HG03575 (cell line): ENCODE data around the gene COL20A1.
"Not testable (repeated sequence)": the region's sequence is repeated elsewhere in the genome, so short reads cannot be mapped to it uniquely, and the experiment has no call there.

Source experiments
- ATAC-seq: cut with Tn5 transposase; IDR thresholded peaks from one replicate; pipeline ENCODE4 v1.9.1; 2021; ENCODE audit not compliant: unreplicated experiment, insufficient number of reproducible peaks, low FRiP score; ENCODE audit errors: extremely low read depth

The COL20A1 gene

GRCh38 chr20:63292904-63293303 lies at the start of gene COL20A1:
Gene COL20A1, plus strand, starts transcription at chr20:63293186. Its CDS starts 1,922 bp downstream, at chr20:63295108.
- ATAC-seq = no peak

DNA sequence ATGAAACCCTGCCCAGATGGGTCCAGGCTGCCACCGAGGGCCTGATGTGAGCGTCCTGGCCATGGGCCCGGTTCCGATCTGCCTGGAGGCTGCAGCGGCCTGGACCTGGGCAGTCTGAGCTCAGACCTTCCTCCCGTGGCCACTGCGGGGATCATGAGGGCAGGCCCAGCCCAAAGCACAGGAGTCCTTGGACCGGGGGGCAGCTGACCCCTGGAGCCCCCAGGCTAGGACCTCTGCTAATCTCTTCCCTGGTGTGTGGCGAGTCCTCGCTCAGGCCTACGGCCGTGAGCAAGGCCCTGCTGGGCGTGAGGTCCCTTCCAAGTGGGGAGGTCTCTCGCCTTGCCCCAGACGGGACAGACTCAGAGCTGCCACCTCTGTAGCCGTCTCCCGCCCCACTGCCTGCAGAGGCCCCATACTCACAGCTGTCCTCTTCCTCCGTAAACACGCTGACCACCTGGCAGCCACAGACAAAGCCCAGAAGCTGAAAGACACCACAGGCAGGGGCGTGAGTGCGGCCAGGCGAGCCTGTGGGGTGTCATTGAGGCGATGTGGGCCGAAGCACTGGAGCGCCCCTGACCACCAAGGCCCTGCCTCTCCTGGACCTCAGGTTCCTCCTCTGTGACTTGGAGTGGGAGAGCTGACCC lies 49.3 kb upstream of the COL20A1 start:
- no peak for ATAC-seq

- no peak for ATAC-seq
Measured at GRCh38 chr20:63244468-63244867, 48.5 kb upstream of the COL20A1 start.

DNA sequence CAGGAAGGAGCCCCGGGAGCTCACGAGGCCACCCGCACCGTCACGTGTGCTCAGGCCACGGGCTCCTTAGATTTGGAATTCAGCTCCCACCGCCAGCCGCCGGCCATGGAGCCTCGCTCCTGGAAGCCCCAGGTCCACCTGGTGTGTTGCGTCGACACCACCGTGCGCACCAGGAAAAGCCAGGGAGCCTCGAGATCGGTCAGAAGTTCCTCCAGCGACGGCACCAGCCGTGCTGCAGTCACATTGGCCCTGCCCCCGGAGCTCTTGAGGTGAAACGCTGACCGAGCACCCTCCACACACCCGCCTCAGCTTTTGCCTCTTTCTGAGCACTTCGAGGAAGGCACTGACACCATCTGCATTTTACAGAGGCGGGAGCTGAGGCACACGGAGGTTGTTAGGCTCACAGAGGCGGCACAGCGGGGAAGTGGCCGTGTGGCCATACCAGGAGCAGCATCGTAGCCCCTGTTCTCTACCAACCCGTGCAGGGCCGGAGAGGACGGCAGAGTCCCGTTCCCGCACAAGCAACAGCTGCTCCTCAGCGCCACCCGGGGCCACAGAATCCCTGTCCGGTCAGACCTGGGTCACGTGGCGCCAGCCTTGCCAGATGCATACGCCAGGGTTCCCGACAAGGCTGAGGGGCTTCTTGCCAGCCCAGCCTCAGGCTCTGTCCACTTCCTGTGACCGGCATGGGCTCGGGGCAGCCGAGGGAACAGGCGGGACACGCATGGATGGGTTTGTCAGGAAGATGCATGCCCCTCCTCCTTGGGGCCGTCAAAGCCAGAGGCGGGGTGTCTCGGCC lies 46.3 kb upstream of the COL20A1 start:
- ATAC-seq = no peak

DNA sequence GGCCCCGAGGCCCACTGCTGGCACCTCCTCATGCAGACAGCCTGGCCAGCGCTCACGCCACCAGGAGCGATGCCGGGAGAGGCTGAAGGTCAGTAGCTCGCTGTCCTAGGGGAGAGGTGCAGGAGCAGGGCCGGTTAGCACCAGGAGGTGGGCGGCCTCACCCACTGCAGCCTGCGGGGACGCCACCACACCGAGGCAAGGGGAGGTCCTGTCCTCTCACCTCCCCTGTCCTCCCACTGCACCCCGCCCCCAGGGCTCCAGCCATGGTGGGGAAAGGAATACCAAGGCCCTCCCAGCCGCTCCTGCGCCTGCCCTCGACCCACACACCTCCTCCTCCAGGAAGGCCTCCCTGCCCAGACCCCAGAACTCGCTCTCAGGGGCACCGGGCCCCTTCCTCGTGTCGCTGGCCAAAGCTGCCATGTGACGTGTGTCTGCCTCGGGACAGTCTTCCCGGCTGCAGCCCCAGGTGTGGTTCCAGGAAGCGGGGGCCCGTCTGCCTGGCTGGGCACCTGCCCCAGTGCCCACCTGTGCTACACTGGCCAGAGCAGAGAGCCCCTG lies 45.2 kb upstream of the COL20A1 start:
- no peak for ATAC-seq

DNA sequence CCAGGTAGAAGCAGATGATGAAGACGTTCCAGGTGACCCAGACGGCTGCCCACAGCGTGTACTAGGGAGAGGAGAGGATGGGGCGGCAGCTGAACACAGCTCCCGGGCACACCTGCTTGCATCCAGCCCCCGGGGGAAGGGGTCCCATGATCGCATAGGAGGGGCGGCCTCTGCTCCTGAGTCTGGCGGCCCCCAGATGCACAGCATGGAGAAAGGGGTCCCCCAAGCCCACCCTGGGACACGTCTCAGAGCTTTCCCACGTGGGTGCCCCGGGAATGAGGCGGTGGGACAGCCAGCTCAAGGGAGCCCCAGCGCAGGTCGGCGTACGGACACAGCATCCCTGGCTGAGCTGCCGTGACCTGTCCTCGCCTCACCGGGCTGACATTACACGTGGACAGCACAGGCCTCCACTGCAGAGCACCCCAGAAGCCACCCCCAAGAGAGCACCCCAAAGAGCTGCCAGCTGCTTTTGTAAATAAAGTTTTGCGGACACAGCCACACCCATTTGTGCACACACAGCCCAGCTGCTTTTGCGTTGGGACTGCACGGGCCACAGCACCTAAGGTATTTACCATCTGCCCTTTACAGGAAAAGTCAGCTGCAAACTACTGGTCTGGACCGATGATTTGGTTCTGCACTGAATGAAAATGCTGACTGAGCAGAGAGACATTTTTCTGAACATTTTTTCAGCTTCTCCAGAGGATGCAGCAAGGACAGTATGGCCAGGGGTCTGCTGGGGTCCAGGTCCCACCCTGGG lies 44.0 kb upstream of the COL20A1 start:
- ATAC-seq = no peak

DNA sequence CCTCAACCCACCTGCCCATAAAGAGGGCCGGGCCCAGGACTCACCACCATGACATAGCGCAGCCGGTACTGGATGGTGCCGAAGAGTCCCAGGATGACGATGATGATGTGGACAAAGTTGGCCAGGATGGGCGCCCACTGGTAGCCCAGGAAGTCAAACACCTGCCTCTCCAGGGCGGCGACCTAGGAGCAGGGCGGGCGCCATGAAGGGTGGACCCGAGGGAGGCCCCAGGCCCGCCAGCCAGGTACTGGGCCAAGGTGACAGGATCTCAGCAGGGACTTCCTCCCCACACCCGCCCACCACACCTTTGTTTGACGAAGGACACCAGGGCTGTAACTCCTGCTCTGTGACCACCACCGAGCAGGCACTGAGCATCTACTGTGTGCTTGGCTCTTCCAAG lies 43.1 kb upstream of the COL20A1 start:
- ATAC-seq = no peak

GRCh38 chr20:63251350-63251749 lies 41.6 kb upstream of the COL20A1 start:
- ATAC-seq = not testable (repeated sequence)

- ATAC-seq = no peak
Measured at GRCh38 chr20:63252284-63252711, 40.7 kb upstream of the COL20A1 start.

DNA sequence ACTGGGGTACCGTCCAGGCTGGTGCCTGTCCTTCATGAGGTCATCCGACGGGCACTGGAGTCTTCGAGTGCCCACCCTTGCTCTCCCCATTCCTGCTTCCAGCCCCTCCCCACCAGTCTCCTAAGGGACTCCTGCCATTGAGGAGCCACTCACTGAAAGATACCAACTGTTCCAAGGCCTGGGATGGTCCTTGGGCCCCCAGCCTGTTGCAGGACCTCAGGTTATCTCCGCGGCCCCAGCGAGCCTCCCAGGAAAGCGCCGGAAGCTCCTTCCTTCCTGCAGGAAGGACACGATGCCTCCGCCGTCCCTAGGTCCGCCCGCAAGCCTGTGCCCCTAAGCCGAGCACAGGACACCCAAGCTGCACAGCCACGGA lies 39.9 kb upstream of the COL20A1 start:
- ATAC-seq = no peak

DNA sequence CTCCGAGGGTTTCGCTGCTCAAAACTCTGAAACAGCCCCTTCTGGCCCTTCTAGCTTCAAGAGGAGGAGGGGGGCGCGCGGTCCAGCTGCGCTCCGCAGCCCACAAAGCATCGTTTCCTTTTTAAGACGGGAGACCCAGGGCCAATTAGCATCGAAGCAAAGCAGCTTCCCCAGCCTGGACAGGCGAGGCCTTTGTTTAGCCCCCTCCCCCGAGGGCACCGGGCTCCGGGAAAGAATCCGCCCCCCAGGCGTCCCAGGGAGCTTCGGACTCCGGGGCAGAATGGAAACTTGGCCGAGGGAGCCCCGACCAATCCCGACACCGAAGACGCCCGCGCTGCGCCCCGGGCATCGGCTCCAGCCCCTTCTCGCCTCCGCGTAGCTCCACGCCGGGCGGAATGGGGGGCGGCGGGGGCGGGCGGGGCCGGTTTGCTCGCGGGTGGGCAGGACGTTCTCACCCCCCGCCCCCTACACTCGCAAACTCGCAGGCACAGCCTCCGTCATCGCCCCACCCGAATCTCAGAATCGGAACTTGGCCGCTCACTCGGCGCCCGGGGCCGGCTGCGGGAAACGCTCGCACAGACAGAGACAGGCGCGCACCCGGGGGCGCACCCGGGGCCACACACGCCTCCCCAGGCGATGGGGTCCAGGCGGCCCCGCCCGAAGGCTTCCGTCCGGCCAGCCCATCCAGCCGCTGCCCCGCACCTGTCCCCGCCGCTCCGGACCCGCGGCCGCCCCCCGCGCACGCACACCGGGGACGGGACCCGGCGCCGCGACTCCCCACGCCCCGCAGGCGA lies 39.4 kb upstream of the COL20A1 start:
- ATAC-seq = no peak

DNA sequence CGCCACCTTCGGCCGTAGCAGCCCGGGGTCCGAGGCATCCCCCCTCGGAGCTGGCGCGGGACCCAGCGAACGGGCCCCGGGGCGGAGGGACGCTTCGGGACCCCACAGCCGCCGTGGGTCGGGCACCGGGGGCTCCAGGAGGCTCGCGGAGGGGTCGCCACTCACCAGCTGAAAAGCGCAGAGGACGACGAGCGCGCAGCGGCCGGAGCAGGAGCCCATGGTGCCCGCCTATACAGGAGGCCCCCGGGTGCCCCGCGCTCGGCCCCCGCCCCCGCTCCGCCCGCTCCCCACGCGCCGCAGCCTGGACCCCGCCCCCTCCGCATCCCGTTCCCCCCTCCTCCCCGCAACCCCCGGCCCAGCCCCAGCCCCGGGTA lies 38.8 kb upstream of the COL20A1 start, which contains the start of gene NKAIN4:
NKAIN4 (minus strand) TSS at position 232 of the 374 bp plus-strand sequence; CDS start at position 219, 13 bp downstream.
- ATAC-seq = no peak

- no peak for ATAC-seq
Measured at GRCh38 chr20:63254606-63255384, 38.2 kb upstream of the COL20A1 start.

GRCh38 chr20:63255931-63256704 lies 36.9 kb upstream of the COL20A1 start:
- ATAC-seq = no peak

- no peak for ATAC-seq
Measured at GRCh38 chr20:63256954-63257353, 36.0 kb upstream of the COL20A1 start.

DNA sequence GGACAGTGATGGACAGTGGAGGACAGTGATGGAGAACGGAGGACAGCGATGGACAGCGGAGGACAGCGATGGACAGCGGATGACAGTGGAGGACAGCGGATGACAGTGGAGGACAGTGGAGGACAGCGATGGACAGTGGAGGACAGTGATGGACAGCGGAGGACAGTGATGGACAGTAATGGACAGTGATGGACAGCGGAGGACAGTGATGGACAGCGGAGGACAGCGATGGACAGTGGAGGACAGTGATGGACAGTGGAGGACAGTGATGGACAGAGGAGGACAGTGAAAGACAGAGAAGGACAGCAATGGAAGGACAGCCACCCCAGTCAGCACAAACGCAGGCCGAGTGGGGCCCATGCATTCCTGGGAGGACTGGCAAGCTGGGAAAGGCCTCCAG lies 35.4 kb upstream of the COL20A1 start:
- ATAC-seq = no peak

DNA sequence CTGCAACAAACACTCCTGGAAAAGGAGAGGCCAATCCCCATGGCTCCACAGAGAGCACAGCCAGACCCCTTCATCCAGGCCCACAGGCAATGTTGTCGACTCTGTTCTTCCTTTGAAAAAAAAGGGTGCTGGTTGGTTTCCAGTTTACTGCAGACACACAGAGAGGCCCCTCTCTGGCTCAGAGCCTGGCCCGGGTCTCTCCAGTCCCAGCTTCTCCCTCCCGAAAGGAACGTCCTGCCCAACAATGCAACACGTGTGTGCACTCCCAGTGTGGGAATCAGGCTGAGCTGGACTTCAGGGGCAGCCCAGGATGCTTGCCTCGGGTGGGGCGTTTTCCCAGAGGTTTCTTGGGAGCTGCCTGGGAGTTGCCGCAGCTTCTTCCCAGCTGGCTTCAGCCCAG lies 34.2 kb upstream of the COL20A1 start:
- ATAC-seq = no peak
